ENCODE measurements around the gene COPRS. TPM values are rescaled to one million over a fixed set of nuclear protein-coding genes. Genes with fewer than 3 reads are reported as not detected.

COPRS gene
- total and polyA plus RNA-seq, 2 of the 8 experiments (the other 6 are each of a cell fraction or from before 2014, with no cell fraction given), result 40.9 to 49.3 TPM

DNA sequence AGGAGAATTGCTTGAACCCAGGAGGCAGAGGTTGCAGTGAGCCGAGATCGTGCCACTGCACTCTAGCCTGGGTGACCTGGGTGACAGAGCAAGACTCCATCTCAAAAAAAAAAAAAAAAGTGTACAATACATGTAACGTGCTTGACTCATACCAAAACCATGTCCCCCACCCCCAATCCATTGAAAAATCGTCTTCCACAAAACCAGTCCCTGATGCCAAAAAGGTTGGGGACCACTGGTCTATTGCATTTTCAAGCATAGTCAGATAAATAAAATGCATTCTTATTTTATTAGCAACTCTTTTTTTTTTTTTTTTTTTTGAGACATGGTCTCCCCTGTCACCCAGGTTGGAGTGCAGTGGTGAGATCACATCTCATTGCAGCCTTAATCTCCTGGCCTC is 52.1 kb downstream of the COPRS start (continued):
- no peak for TF ChIP-seq SUZ12 (IDR thresholded peaks at IDR 0.05; ENCODE audit: low read length)
- no peak for TF ChIP-seq ASH2L (IDR thresholded peaks at IDR 0.05; ENCODE audit: low read length)
- no peak for TF ChIP-seq BACH1 (IDR thresholded peaks at IDR 0.05; ENCODE audit: low read length)
- TF ChIP-seq, protein P1, sequence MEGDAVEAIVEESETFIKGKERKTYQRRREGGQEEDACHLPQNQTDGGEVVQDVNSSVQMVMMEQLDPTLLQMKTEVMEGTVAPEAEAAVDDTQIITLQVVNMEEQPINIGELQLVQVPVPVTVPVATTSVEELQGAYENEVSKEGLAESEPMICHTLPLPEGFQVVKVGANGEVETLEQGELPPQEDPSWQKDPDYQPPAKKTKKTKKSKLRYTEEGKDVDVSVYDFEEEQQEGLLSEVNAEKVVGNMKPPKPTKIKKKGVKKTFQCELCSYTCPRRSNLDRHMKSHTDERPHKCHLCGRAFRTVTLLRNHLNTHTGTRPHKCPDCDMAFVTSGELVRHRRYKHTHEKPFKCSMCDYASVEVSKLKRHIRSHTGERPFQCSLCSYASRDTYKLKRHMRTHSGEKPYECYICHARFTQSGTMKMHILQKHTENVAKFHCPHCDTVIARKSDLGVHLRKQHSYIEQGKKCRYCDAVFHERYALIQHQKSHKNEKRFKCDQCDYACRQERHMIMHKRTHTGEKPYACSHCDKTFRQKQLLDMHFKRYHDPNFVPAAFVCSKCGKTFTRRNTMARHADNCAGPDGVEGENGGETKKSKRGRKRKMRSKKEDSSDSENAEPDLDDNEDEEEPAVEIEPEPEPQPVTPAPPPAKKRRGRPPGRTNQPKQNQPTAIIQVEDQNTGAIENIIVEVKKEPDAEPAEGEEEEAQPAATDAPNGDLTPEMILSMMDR (IDR thresholded peaks at IDR 0.05; ENCODE audit: control extremely low read depth in 1 of 3, insufficient read depth in 1 of 3, low read depth in 1 of 3, low read length in 3 of 3), result no peak
- no peak for TF ChIP-seq FOSL1 (IDR thresholded peaks at IDR 0.05; ENCODE audit: insufficient read depth, low read depth, low read length)
- no peak for TF ChIP-seq GTF2F1 (IDR thresholded peaks at IDR 0.05; ENCODE audit: borderline replicate concordance, low read depth, low read length)
- TF ChIP-seq KDM1A (IDR thresholded peaks at IDR 0.05; ENCODE audit: borderline replicate concordance, low read length), result no peak
- TF ChIP-seq TAF7 (optimal IDR thresholded peaks at IDR 0.05; ENCODE audit: borderline replicate concordance, low read depth, low read length), result no peak
- TF ChIP-seq TCF12 (IDR thresholded peaks at IDR 0.05; ENCODE audit: low read depth, low read length), result no peak
